Liver (tissue), 9 donors: ENCODE data around the gene CRBN. TPM values are rescaled to one million over a fixed set of nuclear protein-coding genes. Genes with fewer than 3 reads are reported as not detected.

ENCODE experiments used
- DNase-seq: peaks from one replicate; pipeline ENCODE4 v3.0.0-alpha.2; 2017; ENCODE audit warnings: low spot score
- H3K27ac ChIP-seq, 2 donors: one replicate each; pipeline ENCODE4 v1.7.0; 2013; ENCODE audit warnings: inconsistent platforms in 2 of 2, low read length in 2 of 2, control low read depth in 1 of 2, low read depth in 1 of 2, mild to moderate bottlenecking in 1 of 2
- H3K27me3 ChIP-seq, 4 donors: one replicate each; pipeline versions ENCODE4 v1.6.1 to v1.7.0; 2013; ENCODE audit warnings: low read length in 3 of 4, inconsistent platforms in 1 of 4, mild to moderate bottlenecking in 1 of 4, moderate library complexity in 1 of 4; ENCODE audit not compliant: control insufficient read depth in 4 of 4, insufficient read depth in 4 of 4
- H3K36me3 ChIP-seq, 4 donors: one replicate each; pipeline versions ENCODE4 v1.6.1 to v1.7.0; 2013; ENCODE audit warnings: low read length in 3 of 4, mild to moderate bottlenecking in 3 of 4, low read depth in 1 of 4, moderate library complexity in 1 of 4; ENCODE audit not compliant: control insufficient read depth in 4 of 4, insufficient read depth in 3 of 4
- H3K4me1 ChIP-seq, 4 donors: one replicate each; pipeline versions ENCODE4 v1.6.1 to v1.7.0; 2013; ENCODE audit warnings: low read length in 3 of 4, mild to moderate bottlenecking in 3 of 4, moderate library complexity in 1 of 4; ENCODE audit not compliant: control insufficient read depth in 4 of 4, insufficient read depth in 4 of 4
- H3K4me3 ChIP-seq, 3 donors: one replicate each; pipeline versions ENCODE4 v1.6.1 to v1.7.0; 2013; ENCODE audit warnings: low read length in 3 of 3, control low read depth in 1 of 3, low read depth in 1 of 3, mild to moderate bottlenecking in 1 of 3
- H3K9ac ChIP-seq, 2 donors: one replicate each; pipeline ENCODE4 v1.7.0; 2013; ENCODE audit warnings: low read length in 2 of 2, mild to moderate bottlenecking in 2 of 2, moderate library complexity in 2 of 2, control low read depth in 1 of 2, low read depth in 1 of 2
- H3K9me3 ChIP-seq, 4 donors: one replicate each; pipeline versions ENCODE4 v1.6.1 to v1.7.0; 2013; ENCODE audit warnings: low read length in 3 of 4; ENCODE audit not compliant: control insufficient read depth in 4 of 4
- EGR1 ChIP-seq, 2 donors: IDR thresholded peaks; 2 replicates each; pipeline ENCODE4 v1.6.1; 2016 to 2018; ENCODE audit warnings: antibody characterized with exemption in 2 of 2, low read depth in 2 of 2
- FOXA1 ChIP-seq: IDR thresholded peaks from 2 replicates; pipeline ENCODE4 v1.6.1; 2016; ENCODE audit warnings: antibody characterized with exemption
- FOXA2 ChIP-seq: IDR thresholded peaks from 2 replicates; pipeline ENCODE4 v1.6.1; 2016; ENCODE audit warnings: antibody characterized with exemption
- GABPA ChIP-seq, 2 donors: IDR thresholded peaks in 1 of 2; conservative IDR thresholded peaks in 1 of 2; 2 replicates each; pipeline ENCODE4 v1.6.1; 2016; ENCODE audit warnings: antibody characterized with exemption in 2 of 2, mild to moderate bottlenecking in 1 of 2, moderate library complexity in 1 of 2
- HNF4A ChIP-seq, 2 donors: conservative IDR thresholded peaks; 2 replicates each; pipeline ENCODE4 v1.6.1; 2016; ENCODE audit warnings: antibody characterized with exemption in 2 of 2, mild to moderate bottlenecking in 2 of 2
- HNF4G ChIP-seq: IDR thresholded peaks from 2 replicates; pipeline ENCODE4 v1.6.1; 2016; ENCODE audit warnings: antibody characterized with exemption
- JUND ChIP-seq, 2 donors: IDR thresholded peaks; 2 replicates each; pipeline ENCODE4 v1.6.1; 2016; ENCODE audit warnings: antibody characterized with exemption in 2 of 2
- NR2F2 ChIP-seq: IDR thresholded peaks from 2 replicates; pipeline ENCODE4 v1.6.1; 2016; ENCODE audit warnings: antibody characterized with exemption
- RAD21 ChIP-seq, 2 donors: IDR thresholded peaks; 2 replicates each; pipeline ENCODE4 v1.6.1; 2016; ENCODE audit warnings: antibody characterized with exemption in 2 of 2, mild to moderate bottlenecking in 2 of 2
- RXRA ChIP-seq, 2 donors: IDR thresholded peaks; 2 replicates each; pipeline ENCODE4 v1.6.1; 2017 to 2018; ENCODE audit warnings: antibody characterized with exemption in 2 of 2, mild to moderate bottlenecking in 1 of 2
- SP1 ChIP-seq: IDR thresholded peaks from 2 replicates; pipeline ENCODE4 v1.6.1; 2018; ENCODE audit warnings: antibody characterized with exemption, mild to moderate bottlenecking
- TAF1 ChIP-seq: conservative IDR thresholded peaks from 2 replicates; pipeline ENCODE4 v1.6.1; 2016; ENCODE audit warnings: antibody characterized with exemption, mild to moderate bottlenecking
- YY1 ChIP-seq: IDR thresholded peaks from 2 replicates; pipeline ENCODE4 v1.6.1; 2016; ENCODE audit warnings: antibody characterized with exemption, mild to moderate bottlenecking
- WGBS: extraction: QIAGEN DNeasy Blood & Tissue Kit; methylation state at CpG from one replicate; pipeline ENCODE4 v1.1.7; 2013; 5-methylcytosine and 5-hydroxymethylcytosine counted together
- polyA plus RNA-seq, 2 donors: library from polyadenylated mRNA; stranded (reverse) in 1 of 2; unstranded in 1 of 2; fragments of 200-250 nt in 1 of 2; fragments of >200 nt in 1 of 2; fragmentation: Nextera tagmentation in 1 of 2; extraction: Ambion mirVana in 1 of 2; gene quantifications; one replicate each; pipeline versions ENCODE4 v1.2.1 to v1.2.3, GENCODE V29; 2013 to 2015
- total RNA-seq, 2 donors: library from RNA; depleted of rRNA; stranded (reverse); fragments of >200 nt; gene quantifications; one replicate each; pipeline ENCODE4 v1.2.3, GENCODE V29; 2014
- TF ChIP-seq, protein P1 (sequence below): fragments of 150-350 bp; IDR thresholded peaks from 2 replicates; pipeline ENCODE4 v1.5.1; 2017; ENCODE audit warnings: improper control_type of control experiment, low read depth, low read length; ENCODE audit not compliant: missing input control
- TF ChIP-seq, protein P2 (sequence below): IDR thresholded peaks from 2 replicates; pipeline ENCODE4 v1.6.1; 2016; ENCODE audit warnings: antibody characterized with exemption
- TF ChIP-seq, protein P3 (sequence below): IDR thresholded peaks from 2 replicates; pipeline ENCODE4 v1.6.1; 2016; ENCODE audit warnings: antibody characterized with exemption
- TF ChIP-seq, protein P4 (sequence below): IDR thresholded peaks from 2 replicates; pipeline ENCODE4 v1.6.1; 2016; ENCODE audit warnings: antibody characterized with exemption
- TF ChIP-seq, protein P5 (sequence below): IDR thresholded peaks from 2 replicates; pipeline ENCODE4 v1.6.1; 2016; ENCODE audit warnings: antibody characterized with exemption, mild to moderate bottlenecking
- donor health status: healthy.
- donor health status: healthy.
- donor health status: healthy.
- donor health status: healthy.
- donor health status: healthy.

CRBN gene
- total and polyA plus RNA-seq, 4 donors: 14.0 to 57.6 (median 29.4) TPM

DNA sequence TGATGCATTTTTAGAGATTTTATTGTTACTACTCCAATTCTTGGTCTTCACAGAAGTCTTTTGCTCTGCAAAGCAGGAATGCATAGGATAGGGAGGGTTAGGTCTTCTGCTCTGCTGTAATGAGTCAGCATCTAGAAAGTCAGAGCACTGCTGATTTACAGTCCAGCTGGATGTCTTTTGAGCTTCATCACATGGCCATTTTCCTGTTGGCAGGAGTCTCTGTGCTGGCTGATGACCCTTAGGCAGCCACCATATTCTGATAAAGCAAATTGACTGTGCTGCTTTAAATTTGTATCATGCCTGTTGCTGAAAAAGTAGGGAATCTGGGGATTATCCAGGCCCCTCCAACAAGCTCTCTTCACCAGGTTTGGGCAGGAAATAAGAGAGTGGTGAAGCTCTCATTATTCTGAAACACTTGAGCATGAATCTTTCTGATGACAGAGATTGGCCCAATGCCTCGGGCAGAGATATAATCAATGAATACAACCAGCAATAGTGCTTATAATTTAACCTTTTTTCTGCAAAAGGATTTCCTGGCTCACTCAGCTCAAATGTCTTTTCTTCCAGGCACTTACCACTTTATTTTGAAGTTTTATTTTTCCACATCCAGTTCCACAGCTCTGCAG is 9.7 kb upstream of the CRBN start:
- DNase-seq: no peak
- no peaks in the 10 kb centered on the region for H3K4me1 ChIP-seq
- no peaks in the 10 kb centered on the region for H3K36me3 ChIP-seq
- WGBS: 45% methylated on average over 1 of the region's 1 CpG
- H3K9ac ChIP-seq: no peak overlapping the region
- H3K9me3 ChIP-seq: peaks cover 0 to 8% (median 0%) of the 10 kb centered on the region in 4 donors
- H3K27me3 ChIP-seq: peaks cover 0 to 3% (median 0%) of the 10 kb centered on the region in 4 donors
- TF ChIP-seq HNF4A (conservative IDR thresholded peaks at IDR 0.05) (no peak), RXRA (IDR thresholded peaks at IDR 0.05) (peak in 1 of 2 donors; percentile 26)
- TF ChIP-seq, protein P1, sequence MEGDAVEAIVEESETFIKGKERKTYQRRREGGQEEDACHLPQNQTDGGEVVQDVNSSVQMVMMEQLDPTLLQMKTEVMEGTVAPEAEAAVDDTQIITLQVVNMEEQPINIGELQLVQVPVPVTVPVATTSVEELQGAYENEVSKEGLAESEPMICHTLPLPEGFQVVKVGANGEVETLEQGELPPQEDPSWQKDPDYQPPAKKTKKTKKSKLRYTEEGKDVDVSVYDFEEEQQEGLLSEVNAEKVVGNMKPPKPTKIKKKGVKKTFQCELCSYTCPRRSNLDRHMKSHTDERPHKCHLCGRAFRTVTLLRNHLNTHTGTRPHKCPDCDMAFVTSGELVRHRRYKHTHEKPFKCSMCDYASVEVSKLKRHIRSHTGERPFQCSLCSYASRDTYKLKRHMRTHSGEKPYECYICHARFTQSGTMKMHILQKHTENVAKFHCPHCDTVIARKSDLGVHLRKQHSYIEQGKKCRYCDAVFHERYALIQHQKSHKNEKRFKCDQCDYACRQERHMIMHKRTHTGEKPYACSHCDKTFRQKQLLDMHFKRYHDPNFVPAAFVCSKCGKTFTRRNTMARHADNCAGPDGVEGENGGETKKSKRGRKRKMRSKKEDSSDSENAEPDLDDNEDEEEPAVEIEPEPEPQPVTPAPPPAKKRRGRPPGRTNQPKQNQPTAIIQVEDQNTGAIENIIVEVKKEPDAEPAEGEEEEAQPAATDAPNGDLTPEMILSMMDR: no peak
- H3K4me3 ChIP-seq: no peak overlapping the region
- H3K27ac ChIP-seq: no peak overlapping the region

GRCh38 chr3:3184876-3185275 is 5.4 kb upstream of the CRBN start:
- H3K9me3 ChIP-seq: peaks cover 0 to 8% (median 0%) of the 10 kb centered on the region in 4 donors
- TF ChIP-seq, protein P2, sequence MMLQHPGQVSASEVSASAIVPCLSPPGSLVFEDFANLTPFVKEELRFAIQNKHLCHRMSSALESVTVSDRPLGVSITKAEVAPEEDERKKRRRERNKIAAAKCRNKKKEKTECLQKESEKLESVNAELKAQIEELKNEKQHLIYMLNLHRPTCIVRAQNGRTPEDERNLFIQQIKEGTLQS: no peak
- no peak for TF ChIP-seq EGR1 (IDR thresholded peaks at IDR 0.05; ENCODE audit: low read depth in 2 of 2)
- WGBS: 55% methylated on average over 2 of the region's 2 CpGs
- DNase-seq: no peak
- no peaks in the 10 kb centered on the region for H3K36me3 ChIP-seq
- H3K4me3 ChIP-seq: no peak overlapping the region
- H3K27me3 ChIP-seq: peaks cover 0 to 2% (median 0%) of the 10 kb centered on the region in 4 donors
- H3K4me1 ChIP-seq: no peaks in the 10 kb centered on the region
- H3K9ac ChIP-seq: no peak overlapping the region
- no peak overlapping the region for H3K27ac ChIP-seq

- Histone ChIP-seq H3K9me3 (no peaks in the 10 kb centered on the region), H3K27ac (no peak overlapping the region), H3K4me1 (peaks cover 6 to 27% (median 21%) of the 10 kb centered on the region in 4 donors), H3K9ac (no peak overlapping the region), H3K27me3 (no peaks in the 10 kb centered on the region), H3K36me3 (peaks cover 0 to 2% (median 0%) of the 10 kb centered on the region in 4 donors), H3K4me3 (no peak overlapping the region)
- no peak for DNase-seq
- 78% methylated on average over 9 of the region's 9 CpGs for WGBS
- TF ChIP-seq, protein P3, sequence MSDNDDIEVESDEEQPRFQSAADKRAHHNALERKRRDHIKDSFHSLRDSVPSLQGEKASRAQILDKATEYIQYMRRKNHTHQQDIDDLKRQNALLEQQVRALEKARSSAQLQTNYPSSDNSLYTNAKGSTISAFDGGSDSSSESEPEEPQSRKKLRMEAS: no peak
- TF ChIP-seq FOXA1: no peak
- TF ChIP-seq TAF1: no peak
- no peak for TF ChIP-seq HNF4A (conservative IDR thresholded peaks at IDR 0.05)
- TF ChIP-seq, protein P4, sequence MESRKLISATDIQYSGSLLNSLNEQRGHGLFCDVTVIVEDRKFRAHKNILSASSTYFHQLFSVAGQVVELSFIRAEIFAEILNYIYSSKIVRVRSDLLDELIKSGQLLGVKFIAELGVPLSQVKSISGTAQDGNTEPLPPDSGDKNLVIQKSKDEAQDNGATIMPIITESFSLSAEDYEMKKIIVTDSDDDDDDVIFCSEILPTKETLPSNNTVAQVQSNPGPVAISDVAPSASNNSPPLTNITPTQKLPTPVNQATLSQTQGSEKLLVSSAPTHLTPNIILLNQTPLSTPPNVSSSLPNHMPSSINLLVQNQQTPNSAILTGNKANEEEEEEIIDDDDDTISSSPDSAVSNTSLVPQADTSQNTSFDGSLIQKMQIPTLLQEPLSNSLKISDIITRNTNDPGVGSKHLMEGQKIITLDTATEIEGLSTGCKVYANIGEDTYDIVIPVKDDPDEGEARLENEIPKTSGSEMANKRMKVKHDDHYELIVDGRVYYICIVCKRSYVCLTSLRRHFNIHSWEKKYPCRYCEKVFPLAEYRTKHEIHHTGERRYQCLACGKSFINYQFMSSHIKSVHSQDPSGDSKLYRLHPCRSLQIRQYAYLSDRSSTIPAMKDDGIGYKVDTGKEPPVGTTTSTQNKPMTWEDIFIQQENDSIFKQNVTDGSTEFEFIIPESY: no peak
- no peak for TF ChIP-seq SP1
- TF ChIP-seq JUND (IDR thresholded peaks at IDR 0.05): no peak
- TF ChIP-seq RAD21 (IDR thresholded peaks at IDR 0.05): no peak
- TF ChIP-seq HNF4G: no peak
- TF ChIP-seq, protein P2: no peak
- no peak for TF ChIP-seq NR2F2
- TF ChIP-seq GABPA (IDR thresholded peaks at IDR 0.05 in 1 of 2, conservative IDR thresholded peaks at IDR 0.05 in 1 of 2): no peak
- no peak for TF ChIP-seq FOXA2
- no peak for TF ChIP-seq RXRA (IDR thresholded peaks at IDR 0.05)
- no peak for TF ChIP-seq YY1
- TF ChIP-seq EGR1 (IDR thresholded peaks at IDR 0.05; ENCODE audit: low read depth in 2 of 2): no peak
- TF ChIP-seq, protein P5, sequence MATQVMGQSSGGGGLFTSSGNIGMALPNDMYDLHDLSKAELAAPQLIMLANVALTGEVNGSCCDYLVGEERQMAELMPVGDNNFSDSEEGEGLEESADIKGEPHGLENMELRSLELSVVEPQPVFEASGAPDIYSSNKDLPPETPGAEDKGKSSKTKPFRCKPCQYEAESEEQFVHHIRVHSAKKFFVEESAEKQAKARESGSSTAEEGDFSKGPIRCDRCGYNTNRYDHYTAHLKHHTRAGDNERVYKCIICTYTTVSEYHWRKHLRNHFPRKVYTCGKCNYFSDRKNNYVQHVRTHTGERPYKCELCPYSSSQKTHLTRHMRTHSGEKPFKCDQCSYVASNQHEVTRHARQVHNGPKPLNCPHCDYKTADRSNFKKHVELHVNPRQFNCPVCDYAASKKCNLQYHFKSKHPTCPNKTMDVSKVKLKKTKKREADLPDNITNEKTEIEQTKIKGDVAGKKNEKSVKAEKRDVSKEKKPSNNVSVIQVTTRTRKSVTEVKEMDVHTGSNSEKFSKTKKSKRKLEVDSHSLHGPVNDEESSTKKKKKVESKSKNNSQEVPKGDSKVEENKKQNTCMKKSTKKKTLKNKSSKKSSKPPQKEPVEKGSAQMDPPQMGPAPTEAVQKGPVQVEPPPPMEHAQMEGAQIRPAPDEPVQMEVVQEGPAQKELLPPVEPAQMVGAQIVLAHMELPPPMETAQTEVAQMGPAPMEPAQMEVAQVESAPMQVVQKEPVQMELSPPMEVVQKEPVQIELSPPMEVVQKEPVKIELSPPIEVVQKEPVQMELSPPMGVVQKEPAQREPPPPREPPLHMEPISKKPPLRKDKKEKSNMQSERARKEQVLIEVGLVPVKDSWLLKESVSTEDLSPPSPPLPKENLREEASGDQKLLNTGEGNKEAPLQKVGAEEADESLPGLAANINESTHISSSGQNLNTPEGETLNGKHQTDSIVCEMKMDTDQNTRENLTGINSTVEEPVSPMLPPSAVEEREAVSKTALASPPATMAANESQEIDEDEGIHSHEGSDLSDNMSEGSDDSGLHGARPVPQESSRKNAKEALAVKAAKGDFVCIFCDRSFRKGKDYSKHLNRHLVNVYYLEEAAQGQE: no peak
Observed at GRCh38 chr3:3180456-3180855, 965 bp upstream of the CRBN start.
